Measurements from ENCODE around the gene TSPAN11. TPM values are rescaled to one million over a fixed set of nuclear protein-coding genes. Genes with fewer than 3 reads are reported as not detected.

TSPAN11 gene
- total and polyA plus RNA-seq, 4 donors: 0.13 to 1.2 (median 0.44) TPM

DNA sequence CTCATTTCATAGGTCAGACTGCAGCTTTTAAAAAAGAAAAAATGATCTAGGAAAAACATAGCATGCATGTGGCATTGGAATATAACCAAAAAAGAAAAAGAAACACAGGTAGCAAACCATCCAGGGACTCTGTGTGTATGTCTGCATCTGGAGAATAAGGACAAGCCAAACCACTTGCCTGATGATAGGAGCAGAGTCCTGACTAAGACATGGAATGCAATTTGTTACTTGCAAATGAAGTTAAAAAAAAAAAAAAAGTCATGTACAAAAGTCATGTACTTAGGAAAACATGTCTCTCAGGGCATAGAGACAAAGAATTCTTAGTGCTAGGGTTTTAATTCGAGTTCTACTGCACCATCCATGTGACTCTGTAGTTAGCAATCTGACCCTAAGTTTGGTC lies 15.9 kb downstream of the TSPAN11 start (continued):
- TF ChIP-seq TAF1 (conservative IDR thresholded peaks at IDR 0.05): no peak

DNA sequence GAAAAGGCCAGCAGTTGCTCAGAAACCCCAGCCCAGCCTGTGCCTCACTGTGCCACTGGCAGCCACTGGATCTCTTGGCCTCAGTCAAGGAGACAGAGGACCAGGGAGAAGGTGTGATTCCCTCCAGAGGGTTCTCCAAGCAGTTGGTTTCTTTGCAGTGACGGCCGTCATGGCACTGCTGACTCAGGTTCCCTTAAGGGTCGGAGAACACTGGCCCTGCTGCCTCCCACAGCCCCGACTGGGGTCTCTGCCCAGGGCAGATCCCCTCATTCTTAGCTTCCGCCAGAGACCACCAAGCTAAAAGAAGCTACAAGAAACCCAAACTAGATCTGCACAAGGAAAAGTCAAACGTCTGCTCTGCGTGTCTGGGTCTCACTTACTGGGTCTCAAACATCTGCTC lies 16.4 kb downstream of the TSPAN11 start:
- TF ChIP-seq, protein P1, sequence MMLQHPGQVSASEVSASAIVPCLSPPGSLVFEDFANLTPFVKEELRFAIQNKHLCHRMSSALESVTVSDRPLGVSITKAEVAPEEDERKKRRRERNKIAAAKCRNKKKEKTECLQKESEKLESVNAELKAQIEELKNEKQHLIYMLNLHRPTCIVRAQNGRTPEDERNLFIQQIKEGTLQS (IDR thresholded peaks at IDR 0.05): no peak
- TF ChIP-seq NR2F2 (IDR thresholded peaks at IDR 0.05): no peak
- no peak for TF ChIP-seq RXRA (IDR thresholded peaks at IDR 0.05)
- TF ChIP-seq HNF4G (IDR thresholded peaks at IDR 0.05): no peak
- no peak for TF ChIP-seq HNF4A (conservative IDR thresholded peaks at IDR 0.05)
- TF ChIP-seq JUND (IDR thresholded peaks at IDR 0.05): no peak
- no peak for TF ChIP-seq MAX (IDR thresholded peaks at IDR 0.05)
- TF ChIP-seq ZBTB33 (IDR thresholded peaks at IDR 0.05): no peak
- no peak for TF ChIP-seq GABPA (IDR thresholded peaks at IDR 0.05 in 1 of 2, conservative IDR thresholded peaks at IDR 0.05 in 1 of 2)
- TF ChIP-seq CTCF (IDR thresholded peaks at IDR 0.05; ENCODE audit: low read depth, low read length, missing input control): no peak
- no peak for TF ChIP-seq SP1 (IDR thresholded peaks at IDR 0.05)
- TF ChIP-seq, protein P2, sequence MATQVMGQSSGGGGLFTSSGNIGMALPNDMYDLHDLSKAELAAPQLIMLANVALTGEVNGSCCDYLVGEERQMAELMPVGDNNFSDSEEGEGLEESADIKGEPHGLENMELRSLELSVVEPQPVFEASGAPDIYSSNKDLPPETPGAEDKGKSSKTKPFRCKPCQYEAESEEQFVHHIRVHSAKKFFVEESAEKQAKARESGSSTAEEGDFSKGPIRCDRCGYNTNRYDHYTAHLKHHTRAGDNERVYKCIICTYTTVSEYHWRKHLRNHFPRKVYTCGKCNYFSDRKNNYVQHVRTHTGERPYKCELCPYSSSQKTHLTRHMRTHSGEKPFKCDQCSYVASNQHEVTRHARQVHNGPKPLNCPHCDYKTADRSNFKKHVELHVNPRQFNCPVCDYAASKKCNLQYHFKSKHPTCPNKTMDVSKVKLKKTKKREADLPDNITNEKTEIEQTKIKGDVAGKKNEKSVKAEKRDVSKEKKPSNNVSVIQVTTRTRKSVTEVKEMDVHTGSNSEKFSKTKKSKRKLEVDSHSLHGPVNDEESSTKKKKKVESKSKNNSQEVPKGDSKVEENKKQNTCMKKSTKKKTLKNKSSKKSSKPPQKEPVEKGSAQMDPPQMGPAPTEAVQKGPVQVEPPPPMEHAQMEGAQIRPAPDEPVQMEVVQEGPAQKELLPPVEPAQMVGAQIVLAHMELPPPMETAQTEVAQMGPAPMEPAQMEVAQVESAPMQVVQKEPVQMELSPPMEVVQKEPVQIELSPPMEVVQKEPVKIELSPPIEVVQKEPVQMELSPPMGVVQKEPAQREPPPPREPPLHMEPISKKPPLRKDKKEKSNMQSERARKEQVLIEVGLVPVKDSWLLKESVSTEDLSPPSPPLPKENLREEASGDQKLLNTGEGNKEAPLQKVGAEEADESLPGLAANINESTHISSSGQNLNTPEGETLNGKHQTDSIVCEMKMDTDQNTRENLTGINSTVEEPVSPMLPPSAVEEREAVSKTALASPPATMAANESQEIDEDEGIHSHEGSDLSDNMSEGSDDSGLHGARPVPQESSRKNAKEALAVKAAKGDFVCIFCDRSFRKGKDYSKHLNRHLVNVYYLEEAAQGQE (IDR thresholded peaks at IDR 0.05): no peak
- TF ChIP-seq RAD21 (IDR thresholded peaks at IDR 0.05): no peak
- TF ChIP-seq TAF1 (conservative IDR thresholded peaks at IDR 0.05): no peak
- no peak for TF ChIP-seq EGR1 (IDR thresholded peaks at IDR 0.05; ENCODE audit: low read depth in 2 of 2)
- TF ChIP-seq YY1 (IDR thresholded peaks at IDR 0.05): no peak
- no peak for TF ChIP-seq FOXA1 (IDR thresholded peaks at IDR 0.05)
- TF ChIP-seq FOXA2 (IDR thresholded peaks at IDR 0.05): no peak
- Histone ChIP-seq H3K9ac (ENCODE audit: low read depth in 1 of 2, low read length in 2 of 2) (no peak overlapping the region), H3K27me3 (ENCODE audit: control insufficient read depth in 4 of 4, insufficient read depth in 4 of 4, low read length in 3 of 4) (no peaks in the 10 kb centered on the region), H3K36me3 (ENCODE audit: control insufficient read depth in 4 of 4, insufficient read depth in 3 of 4, low read depth in 1 of 4, low read length in 3 of 4) (no peaks in the 10 kb centered on the region), H3K9me3 (ENCODE audit: control insufficient read depth in 4 of 4, low read length in 3 of 4) (no peaks in the 10 kb centered on the region), H3K4me3 (ENCODE audit: low read depth in 1 of 3, low read length in 3 of 3) (no peak overlapping the region), H3K4me1 (ENCODE audit: control insufficient read depth in 4 of 4, insufficient read depth in 4 of 4, low read length in 3 of 4) (no peaks in the 10 kb centered on the region), H3K27ac (ENCODE audit: low read depth in 1 of 2, low read length in 2 of 2) (no peak overlapping the region)
- WGBS: 81% methylated on average over 7 of the region's 7 CpGs
- no peak for DNase-seq (ENCODE audit: low spot score)
